AG04450 (cell line): Measurements from ENCODE around the gene B9D2. TPM values are rescaled to one million over a fixed set of nuclear protein-coding genes. Genes with fewer than 3 reads are reported as not detected.

Experiments
- CTCF ChIA-PET: fragments of 300-600, 350-600 bp; formaldehyde crosslinking; extraction: SDS; loops from one replicate; lab custom pipeline; 2022; ENCODE audit warnings: antibody characterized with exemption, inconsistent platforms; lab: Charles Lee
- POLR2A ChIA-PET: fragments of 350-600 bp; formaldehyde crosslinking; extraction: SDS; loops from one replicate; lab custom pipeline; 2021; ENCODE audit warnings: antibody characterized with exemption, inconsistent platforms; lab: Yijun Ruan, JAX
- DNase-seq: peaks from one replicate; pipeline ENCODE4 v3.0.0-alpha.2; 2011; ENCODE audit warnings: low read depth, low spot score
- H3K27ac ChIP-seq: one replicate; pipeline ENCODE4 v1.5.1; 2012; ENCODE audit warnings: low read depth, low read length, control low read depth
- H3K27me3 ChIP-seq: one replicate; pipeline ENCODE4 v1.6.0; 2012; ENCODE audit warnings: low read length; ENCODE audit not compliant: control insufficient read depth, insufficient read depth
- H3K4me3 ChIP-seq: 2 replicates; pipeline ENCODE4 v1.5.1; 2011; ENCODE audit warnings: mild to moderate bottlenecking, low read depth, low read length, control low read depth
- H3K9me3 ChIP-seq: 2 replicates; pipeline ENCODE4 v1.5.1; 2012; ENCODE audit warnings: low read length; ENCODE audit not compliant: control insufficient read depth, insufficient read depth
- polyA plus RNA-seq: library from polyadenylated mRNA; depleted of rRNA; stranded (reverse); fragments of >200 nt; gene quantifications from 2 replicates; pipeline ENCODE4 v1.2.3, GENCODE V29; 2011
- TF ChIP-seq, protein P1 (sequence below): IDR thresholded peaks from 2 replicates; pipeline ENCODE4 v1.5.1; 2011; ENCODE audit warnings: low read depth, low read length, control low read depth, inconsistent platforms

The B9D2 gene
- polyA plus RNA-seq, 1 experiment: 3.9 TPM

DNA sequence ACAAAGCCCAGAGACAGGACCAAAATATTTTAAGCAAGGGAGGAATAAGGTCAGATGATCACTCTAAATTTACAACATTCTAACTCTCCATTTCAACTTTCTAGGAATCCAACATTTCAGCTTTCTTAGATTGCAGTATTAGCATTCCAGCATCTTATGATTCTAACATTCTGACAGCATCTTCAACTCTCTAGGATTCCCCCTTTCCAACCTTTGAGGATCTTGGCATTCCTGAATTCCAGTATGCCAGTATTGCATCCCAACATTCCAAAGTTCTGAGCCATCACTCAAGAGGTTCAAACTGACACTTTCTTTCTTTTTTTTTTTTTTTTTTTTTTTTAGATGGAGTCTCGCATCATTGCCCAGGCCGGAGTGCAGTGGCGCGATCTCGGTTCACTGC, 24.0 kb downstream of the B9D2 start:
- H3K9me3 ChIP-seq: no peaks in the 10 kb centered on the region; the same call in 1 of the 2 replicates
- no peak overlapping the region for H3K27ac ChIP-seq
- ChIA-PET CTCF (no interaction called here), POLR2A (no interaction called here)
- H3K4me3 ChIP-seq: no peak overlapping the region
- TF ChIP-seq, protein P1, sequence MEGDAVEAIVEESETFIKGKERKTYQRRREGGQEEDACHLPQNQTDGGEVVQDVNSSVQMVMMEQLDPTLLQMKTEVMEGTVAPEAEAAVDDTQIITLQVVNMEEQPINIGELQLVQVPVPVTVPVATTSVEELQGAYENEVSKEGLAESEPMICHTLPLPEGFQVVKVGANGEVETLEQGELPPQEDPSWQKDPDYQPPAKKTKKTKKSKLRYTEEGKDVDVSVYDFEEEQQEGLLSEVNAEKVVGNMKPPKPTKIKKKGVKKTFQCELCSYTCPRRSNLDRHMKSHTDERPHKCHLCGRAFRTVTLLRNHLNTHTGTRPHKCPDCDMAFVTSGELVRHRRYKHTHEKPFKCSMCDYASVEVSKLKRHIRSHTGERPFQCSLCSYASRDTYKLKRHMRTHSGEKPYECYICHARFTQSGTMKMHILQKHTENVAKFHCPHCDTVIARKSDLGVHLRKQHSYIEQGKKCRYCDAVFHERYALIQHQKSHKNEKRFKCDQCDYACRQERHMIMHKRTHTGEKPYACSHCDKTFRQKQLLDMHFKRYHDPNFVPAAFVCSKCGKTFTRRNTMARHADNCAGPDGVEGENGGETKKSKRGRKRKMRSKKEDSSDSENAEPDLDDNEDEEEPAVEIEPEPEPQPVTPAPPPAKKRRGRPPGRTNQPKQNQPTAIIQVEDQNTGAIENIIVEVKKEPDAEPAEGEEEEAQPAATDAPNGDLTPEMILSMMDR: no peak
- no peaks in the 10 kb centered on the region for H3K27me3 ChIP-seq
- no peak for DNase-seq

DNA sequence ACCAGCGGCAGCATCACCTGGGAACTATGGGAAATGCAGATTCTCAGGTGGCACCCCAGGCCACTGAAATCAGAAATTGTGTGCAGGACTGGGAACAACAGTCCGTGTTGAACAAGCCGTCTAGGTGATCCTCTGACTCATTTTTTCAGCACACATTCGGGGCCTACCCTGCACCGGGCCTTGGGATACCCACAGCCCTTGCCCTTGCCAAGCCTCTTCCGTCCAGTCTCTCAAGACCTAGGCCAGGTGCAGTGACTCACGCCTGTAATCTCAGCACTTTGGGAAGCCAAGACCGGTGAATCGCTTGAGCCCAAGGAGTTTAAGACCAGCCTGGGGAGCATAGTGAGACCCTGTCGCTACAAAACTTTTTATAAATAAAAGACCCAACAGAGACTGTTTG, 28.5 kb downstream of the B9D2 start:
- CTCF ChIA-PET: interaction anchor here (0.8 kb wide), 1 partner anchor 14 kb away, joined by 3 read pairs; no protein-coding TSS in a partner anchor
- H3K27ac ChIP-seq: no peak overlapping the region
- no peaks in the 10 kb centered on the region for H3K9me3 ChIP-seq
- DNase-seq: no peak
- POLR2A ChIA-PET: no interaction called here
- TF ChIP-seq, protein P1: no peak
- no peaks in the 10 kb centered on the region for H3K27me3 ChIP-seq
- no peak overlapping the region for H3K4me3 ChIP-seq

DNA sequence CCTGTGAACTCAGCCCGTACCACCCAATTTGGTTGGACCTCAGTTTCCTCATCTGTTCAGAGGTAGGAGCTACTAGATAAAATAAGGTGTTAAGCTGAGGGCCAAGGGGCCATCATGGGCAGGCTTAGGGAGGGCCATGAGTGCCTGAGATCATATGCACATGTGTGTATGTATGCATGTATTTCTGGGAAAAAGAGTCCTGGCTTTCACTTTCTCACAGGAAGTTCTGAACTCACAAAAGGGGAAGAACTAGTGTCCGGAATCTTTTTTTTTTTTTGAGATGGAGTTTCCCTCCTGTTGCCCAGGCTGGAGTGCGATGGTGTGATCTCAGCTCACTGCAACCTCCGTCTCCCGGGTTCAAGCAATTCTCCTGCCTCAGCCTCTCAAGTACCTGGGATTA, 29.2 kb downstream of the B9D2 start:
- CTCF ChIA-PET: no interaction called here

DNA sequence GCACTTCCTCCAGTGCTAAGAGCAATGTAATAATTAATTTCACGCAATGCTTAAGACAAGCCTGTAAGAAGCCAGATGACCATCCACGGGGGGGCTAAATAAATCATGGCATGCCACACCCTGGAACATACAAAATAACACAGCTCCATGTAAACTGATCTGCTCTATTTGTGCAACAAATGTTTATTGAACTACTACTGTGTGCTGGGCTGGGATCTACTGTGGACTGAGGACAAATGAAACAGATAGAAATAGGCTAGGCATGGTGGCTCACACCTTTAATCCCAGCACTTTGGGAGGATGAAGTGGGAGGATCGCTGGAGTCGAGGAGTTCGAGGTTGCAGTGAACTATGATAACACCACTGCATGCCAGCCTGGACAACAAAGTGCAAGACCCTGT, 31.5 kb downstream of the B9D2 start:
- Histone ChIP-seq H3K9me3 (no peaks in the 10 kb centered on the region), H3K27me3 (no peaks in the 10 kb centered on the region), H3K4me3 (no peak overlapping the region), H3K27ac (no peak overlapping the region)
- TF ChIP-seq, protein P1: no peak
- ChIA-PET POLR2A (no interaction called here), CTCF (interaction anchor here (0.6 to 1.2 kb wide), 3 partner anchors 9 to 22 kb away, joined by 3 read pairs; no protein-coding TSS in a partner anchor)
- DNase-seq: no peak

More for the DNA sequence above, 29.2 kb downstream of the B9D2 start:
- no peak for DNase-seq
- no peaks in the 10 kb centered on the region for H3K9me3 ChIP-seq
- no peak overlapping the region for H3K27ac ChIP-seq
- TF ChIP-seq, protein P1: no peak
- H3K4me3 ChIP-seq: no peak overlapping the region
- H3K27me3 ChIP-seq: no peaks in the 10 kb centered on the region
- POLR2A ChIA-PET: no interaction called here

DNA sequence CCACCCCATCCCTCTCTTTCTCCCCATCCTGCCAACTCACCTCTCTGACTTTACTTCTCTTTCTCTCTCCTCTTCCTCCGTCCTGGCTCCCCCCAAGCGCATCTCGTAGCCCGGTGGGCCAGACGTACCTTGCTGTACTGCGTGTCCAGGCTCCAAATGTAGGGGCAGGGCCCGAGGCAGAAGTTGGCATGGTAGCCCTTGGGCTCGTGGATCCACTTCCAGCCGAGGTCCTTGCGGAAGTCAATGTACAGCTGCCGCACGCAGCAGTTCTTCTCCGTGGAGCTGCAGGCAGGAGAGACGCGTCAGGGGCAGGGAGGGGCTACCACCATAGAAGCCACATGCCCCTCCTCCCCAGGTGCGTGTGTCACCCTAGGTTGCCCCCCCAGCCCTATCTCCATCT, 31.9 kb downstream of the B9D2 start:
- H3K27me3 ChIP-seq: no peaks in the 10 kb centered on the region
- ChIA-PET POLR2A (no interaction called here), CTCF (interaction anchor here (1.2 kb wide), 1 partner anchor 10 kb away, joined by 3 read pairs; no protein-coding TSS in a partner anchor)
- TF ChIP-seq, protein P1: no peak
- no peak for DNase-seq
- no peak overlapping the region for H3K27ac ChIP-seq
- H3K9me3 ChIP-seq: no peaks in the 10 kb centered on the region
- H3K4me3 ChIP-seq: no peak overlapping the region
